DMS 273 (cell line): ENCODE results near the gene PRKACA.

Source experiments
- DNase-seq: peaks from one replicate; lab custom pipeline; 2025; ENCODE audit not compliant: unreplicated experiment; lab: John Stamatoyannopoulos, UW

PRKACA gene

GRCh38 chr19:14118165-14119051 is 846 bp upstream of the PRKACA start:
- DNase-seq: peak; percentile 56

DNA sequence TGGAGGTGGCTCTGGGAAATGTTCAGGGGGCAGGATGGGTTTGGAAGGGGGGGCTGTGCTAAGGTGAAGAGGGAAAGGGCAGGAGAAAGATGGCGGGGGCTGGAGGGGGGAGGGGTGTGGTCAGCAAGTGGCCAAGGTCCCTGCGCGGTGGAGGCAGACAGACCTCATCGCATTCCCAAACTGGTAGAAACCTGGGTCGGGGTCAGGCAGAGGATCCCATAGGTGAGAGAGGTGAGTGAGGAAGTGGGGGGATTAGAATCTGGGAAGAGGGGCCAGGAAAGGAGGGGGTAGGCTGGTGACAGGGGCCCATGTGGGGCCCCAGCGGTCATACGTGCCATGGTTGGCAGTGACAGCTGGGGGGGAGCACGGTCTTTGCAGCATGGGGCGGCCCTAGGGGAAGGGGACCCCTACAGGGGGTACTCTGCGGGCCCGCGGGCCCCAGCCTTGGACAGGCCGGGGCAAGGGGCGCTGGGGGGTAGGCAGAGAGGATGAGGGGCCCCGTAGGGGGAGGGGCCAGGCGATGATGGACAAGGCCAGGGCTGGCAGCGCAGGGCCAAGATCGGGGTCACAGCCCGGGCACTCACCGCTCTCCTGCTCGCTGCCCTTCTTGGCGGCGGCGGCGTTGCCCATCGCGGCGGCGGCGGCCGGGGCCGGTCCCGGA is 514 bp downstream of the PRKACA start:
- DNase-seq: peak; percentile 59

- DNase-seq: no peak
Observed at GRCh38 chr19:14116525-14116917, 1.0 kb downstream of the PRKACA start.

- no peak for DNase-seq
Observed at GRCh38 chr19:14115756-14116155, 1.8 kb downstream of the PRKACA start.

DNA sequence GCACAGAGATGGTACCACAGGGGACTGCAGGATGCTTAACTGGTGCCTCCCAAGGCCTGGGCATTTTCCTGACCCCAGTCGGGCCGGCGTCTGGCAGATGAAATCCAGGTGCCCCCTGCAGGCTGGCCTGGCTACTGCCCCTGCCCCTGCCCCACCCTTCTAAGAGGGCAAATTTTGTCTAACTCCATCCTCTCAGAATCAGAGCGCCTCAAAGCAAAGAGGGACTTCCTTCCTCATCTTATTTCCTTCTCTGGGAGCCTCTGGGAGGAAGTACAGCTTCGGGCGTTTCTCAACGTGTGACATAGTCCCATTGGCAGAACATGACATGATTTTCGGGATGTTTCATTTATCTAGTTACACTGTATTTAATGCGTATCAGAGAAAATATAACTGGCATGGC is 2.7 kb downstream of the PRKACA start:
- DNase-seq: peak; percentile 58

- DNase-seq: no peak
Observed at GRCh38 chr19:14114439-14114838, 3.1 kb downstream of the PRKACA start.

DNA sequence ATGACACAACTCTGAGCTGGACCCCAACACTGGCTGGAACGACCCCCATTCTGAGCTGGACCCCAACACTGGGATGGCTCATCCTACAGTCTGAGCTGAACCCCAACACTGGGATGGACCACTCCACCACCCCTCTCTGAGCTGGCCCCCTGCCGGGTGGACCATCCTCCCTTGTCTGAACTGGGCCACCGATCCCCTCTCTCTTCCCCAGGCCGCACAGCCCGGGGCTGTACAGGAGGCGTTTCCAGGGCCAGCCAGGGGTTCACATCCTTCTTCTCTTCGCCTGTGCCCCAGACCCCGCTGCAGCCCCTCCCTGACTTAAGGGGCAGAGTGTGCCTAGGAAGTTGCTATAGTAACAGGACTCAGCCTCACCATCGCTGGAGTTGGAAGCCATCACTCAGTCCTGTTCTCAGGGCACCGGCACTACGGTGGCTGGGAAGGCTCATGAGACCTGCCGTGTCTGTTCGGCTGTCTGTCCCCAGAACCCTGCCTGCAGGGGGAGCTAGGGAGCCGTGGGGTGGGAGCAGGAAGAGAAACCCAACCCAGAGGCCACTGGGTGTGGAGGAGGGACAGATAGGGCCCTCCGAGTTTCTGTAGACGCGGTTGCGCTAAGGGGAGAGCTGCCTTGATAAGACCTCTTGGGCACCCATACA is 3.7 kb downstream of the PRKACA start:
- no peak for DNase-seq

DNA sequence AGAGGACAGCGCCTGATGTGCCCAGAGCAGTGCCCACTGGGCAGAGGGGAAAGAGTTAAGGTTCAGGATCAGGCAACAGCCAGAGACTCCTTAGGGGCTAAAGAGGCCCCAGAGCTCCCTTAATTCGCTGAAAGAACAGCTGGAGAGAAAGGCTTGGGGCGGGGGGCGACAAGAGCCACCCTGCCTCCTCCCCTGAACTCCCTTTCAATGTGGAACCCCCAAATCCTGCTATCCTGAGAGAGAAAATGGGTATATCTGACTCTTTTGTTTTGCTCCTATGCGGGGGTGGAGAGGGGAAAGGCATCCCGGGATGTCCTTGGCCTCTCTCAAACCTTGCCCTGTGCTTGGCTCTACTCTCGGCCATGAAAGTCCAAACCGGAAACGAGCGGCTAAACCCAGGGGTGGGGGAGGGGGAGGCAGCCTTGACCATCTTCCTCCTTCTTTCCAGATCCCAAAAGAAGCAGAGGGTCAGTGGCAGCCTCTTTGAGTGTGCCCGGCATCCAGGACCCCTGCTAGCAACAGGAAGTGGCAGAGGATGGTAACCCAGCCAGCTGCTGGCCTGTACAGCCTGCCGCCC is 4.7 kb downstream of the PRKACA start:
- no peak for DNase-seq

DNA sequence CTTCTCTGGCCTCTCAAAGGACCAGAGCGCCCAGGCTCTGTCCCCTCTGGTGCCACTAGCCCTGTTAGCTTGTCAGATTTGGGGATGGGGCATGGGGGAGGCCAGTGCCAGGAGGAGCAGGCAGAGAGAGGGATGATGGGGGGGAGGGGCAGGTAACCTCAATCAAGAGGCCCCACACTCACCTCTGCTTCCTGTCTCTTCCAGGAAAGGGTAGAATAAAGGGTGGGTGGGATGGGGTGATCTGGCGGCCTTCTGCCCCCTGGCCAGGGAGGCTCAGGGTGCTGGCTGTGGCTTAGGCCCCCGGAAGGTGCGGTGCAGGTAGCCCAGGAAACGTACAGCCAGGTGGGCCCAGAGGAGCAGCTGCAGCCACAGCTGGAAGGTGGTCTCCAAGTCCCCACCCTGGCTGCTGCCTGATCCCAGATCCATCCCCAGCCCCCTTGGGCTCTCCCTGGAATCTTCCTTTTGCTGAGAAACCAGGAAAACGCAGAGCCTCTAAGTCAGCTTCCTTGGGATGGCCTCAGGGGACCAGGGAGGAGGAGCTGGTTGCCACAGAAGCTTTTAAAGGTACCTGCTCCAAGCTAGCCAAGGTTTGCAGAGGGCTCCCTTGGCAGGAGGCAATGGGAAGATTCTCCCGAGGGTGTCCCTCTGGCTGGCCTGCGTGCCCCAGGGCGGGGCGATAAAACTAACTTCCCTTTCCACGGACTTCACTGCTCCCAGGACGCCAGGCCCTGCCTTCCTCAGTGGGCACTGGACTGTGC is 5.3 kb downstream of the PRKACA start:
- DNase-seq: no peak

GRCh38 chr19:14111486-14111885 is 6.1 kb downstream of the PRKACA start:
- no peak for DNase-seq

DNA sequence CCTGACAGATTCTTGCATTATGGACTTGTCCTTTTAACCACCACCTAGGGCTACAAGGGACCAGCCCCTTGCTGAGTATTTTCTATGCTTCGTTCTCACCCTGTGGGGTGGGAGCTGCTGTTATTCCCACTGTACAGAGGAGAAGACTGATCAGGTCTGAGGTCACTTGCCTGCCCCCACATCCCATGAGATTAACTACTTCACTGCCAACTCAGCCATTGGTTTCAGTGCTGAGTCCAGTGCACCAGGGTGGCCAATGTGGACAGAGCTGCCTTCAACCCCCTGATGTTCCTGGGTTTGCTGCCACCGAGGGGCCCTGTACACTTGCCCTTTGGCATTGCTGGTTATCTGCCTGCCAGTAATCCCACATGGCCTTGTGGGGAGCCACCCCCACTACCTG is 6.9 kb downstream of the PRKACA start:
- DNase-seq: no peak

GRCh38 chr19:14107581-14108461 is 9.7 kb downstream of the PRKACA start:
- DNase-seq: no peak

DNA sequence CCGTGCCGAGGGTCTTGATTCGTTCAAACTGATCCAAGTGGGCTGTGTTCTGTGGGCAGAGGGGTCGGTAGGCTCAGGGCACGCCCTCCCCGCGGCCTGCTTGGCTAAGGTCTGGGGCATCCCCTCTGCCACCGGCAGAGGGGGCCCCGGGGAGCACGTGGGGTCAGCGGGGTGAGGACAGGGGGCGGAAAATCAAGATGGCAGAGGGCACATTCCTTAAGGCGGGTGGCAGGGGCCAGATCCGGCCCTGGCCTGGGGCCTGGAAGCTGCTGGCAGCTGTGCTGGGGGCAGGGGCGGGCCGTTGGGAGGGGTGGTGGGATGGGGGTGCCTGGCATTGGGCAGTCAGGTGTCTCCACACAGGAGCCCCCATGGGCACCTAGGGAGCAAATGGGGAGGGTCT is 10.7 kb downstream of the PRKACA start:
- no peak for DNase-seq

DNA sequence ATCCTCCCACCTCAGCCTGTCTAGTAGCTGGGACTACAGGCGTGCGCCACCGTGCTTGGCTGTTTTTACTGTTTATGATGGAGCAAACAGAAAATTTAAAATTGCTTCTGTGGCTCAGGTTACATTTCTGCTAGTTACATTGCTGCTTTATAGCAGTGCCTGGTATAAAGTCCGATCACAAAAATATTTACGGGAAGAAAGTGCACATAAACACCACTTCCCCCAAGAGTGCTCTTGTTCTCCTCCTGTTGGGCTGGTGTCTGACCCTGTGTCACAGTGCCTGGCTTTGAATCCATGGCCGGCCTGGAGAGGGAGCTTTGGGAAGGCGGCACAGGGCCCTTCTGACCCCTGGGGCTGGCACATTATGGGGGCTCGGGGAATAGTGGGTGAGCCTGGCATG is 11.9 kb downstream of the PRKACA start:
- DNase-seq: no peak

- peak; percentile 44 for DNase-seq
Observed at GRCh38 chr19:14103310-14103709, 14.3 kb downstream of the PRKACA start.

DNA sequence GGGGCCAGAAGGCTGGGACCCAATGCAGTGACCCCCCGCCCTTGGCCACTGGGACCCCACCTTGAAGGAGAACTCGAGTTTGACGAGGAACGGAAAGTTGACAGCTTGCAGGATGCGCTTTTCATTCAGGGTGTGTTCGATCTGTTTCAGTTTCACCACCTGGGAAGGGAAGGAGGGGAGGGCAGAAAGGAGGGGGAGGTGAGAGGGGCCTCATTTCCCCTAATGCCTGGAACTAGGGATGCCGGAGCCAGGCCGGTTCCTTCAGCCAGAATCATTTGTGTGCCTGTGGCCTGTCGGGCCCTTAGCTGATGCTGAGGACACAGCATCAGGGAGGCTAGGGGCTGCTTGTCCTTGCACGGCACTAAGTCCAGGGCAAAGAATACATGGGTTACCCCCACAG is 14.8 kb downstream of the PRKACA start:
- no peak for DNase-seq

DNA sequence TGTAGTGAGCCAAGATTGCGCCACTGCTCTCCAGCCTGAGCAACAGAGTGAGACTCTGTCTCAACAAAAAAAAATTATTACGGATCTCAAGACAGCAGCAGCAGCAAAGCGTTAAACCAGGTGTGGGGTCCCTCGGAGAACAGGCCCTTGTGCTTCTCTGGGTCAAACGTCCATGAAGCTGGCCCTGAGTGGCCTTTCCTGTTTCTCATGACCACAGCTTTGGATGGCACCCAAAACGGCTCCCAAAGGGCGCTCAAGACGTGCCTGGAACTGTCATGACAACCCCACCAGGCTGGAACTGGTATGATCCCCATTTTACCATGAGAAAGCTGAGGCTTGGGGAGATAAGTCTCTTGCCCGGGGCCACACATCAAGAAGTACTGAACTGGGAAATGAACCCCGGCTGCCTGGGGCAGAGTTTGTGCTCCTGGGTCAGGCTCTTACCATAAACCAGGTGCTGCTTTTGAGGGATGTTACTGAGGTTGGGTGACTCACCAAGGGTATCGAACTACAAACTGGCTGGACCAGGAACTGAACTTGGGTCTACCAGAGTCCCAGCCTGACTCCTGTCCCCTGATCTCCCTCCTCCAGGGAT is 15.4 kb downstream of the PRKACA start:
- no peak for DNase-seq

GRCh38 chr19:14101003-14101545 is 16.5 kb downstream of the PRKACA start:
- no peak for DNase-seq

DNA sequence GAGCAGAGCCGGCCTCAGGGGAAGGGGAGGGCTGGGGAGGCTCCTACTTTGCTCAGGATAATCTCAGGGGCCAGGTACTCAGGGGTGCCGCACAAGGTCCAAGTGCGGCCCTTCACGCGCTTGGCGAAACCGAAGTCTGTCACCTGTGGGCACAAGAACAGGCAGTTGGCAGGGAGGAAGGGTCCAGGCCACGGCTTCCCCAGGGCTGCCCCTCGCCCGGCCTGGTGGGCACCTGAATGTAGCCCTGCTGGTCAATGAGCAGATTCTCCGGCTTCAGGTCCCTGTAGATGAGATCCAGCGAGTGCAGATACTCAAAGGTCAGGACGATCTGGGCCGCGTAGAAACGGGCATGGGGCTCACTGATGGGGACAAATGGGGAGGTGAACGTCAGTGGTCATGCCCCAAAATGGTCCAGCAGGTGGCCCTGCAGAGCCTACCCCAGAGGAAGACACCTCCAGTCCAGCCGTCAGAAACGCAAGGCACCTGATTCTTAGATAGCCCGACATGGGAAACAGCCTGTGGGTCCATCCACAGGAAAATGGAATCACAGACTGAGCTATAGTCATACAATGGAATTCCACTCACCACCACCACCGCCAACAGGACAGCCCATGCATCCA is 19.9 kb downstream of the PRKACA start:
- DNase-seq: no peak
